H9 (cell line): ENCODE measurements around the gene STXBP6. TPM values are rescaled to one million over a fixed set of nuclear protein-coding genes. Genes with fewer than 3 reads are reported as not detected.

Experiments
- DNase-seq: peaks from one replicate; pipeline ENCODE4 v3.0.0-alpha.2; 2017
- H2AFZ ChIP-seq: one replicate; pipeline ENCODE4 v1.6.1; 2013; ENCODE audit warnings: mild to moderate bottlenecking, low read length, control low read depth, moderate library complexity
- H2AK5ac ChIP-seq: 2 replicates; pipeline ENCODE4 v1.6.1; 2013; ENCODE audit warnings: low read length, control low read depth, mixed read lengths; ENCODE audit not compliant: insufficient read length
- H2BK120ac ChIP-seq: one replicate; pipeline ENCODE4 v1.6.1; 2013; ENCODE audit warnings: low read depth, mild to moderate bottlenecking, low read length, control low read depth, inconsistent platforms; ENCODE audit not compliant: poor library complexity, severe bottlenecking
- H2BK12ac ChIP-seq: 2 replicates; pipeline ENCODE4 v1.6.1; 2013; ENCODE audit warnings: low read length, control low read depth, mixed read lengths, low read depth; ENCODE audit not compliant: insufficient read length
- H2BK15ac ChIP-seq: 2 replicates; pipeline ENCODE4 v1.6.1; 2013; ENCODE audit warnings: low read depth, low read length, control low read depth
- H2BK20ac ChIP-seq: one replicate; pipeline ENCODE4 v1.6.1; 2013; ENCODE audit warnings: low read depth, mild to moderate bottlenecking, low read length, control low read depth, inconsistent platforms; ENCODE audit not compliant: poor library complexity, severe bottlenecking
- H2BK5ac ChIP-seq: 2 replicates; pipeline ENCODE4 v1.6.1; 2013; ENCODE audit warnings: low read length, control low read depth, mixed read lengths; ENCODE audit not compliant: insufficient read length
- H3K14ac ChIP-seq: 2 replicates; pipeline ENCODE4 v1.6.1; 2013; ENCODE audit warnings: low read length, control low read depth; ENCODE audit not compliant: insufficient read depth
- H3K18ac ChIP-seq: 2 replicates; pipeline ENCODE4 v1.6.1; 2013; ENCODE audit warnings: low read depth, mild to moderate bottlenecking, mixed read lengths, low read length, control low read depth; ENCODE audit not compliant: insufficient read length
- H3K23ac ChIP-seq: 2 replicates; pipeline ENCODE4 v1.6.1; 2013; ENCODE audit warnings: low read length, control low read depth, mixed read lengths, low read depth; ENCODE audit not compliant: insufficient read length
- H3K23me2 ChIP-seq: 2 replicates; pipeline ENCODE4 v1.6.1; 2013; ENCODE audit warnings: low read depth, mild to moderate bottlenecking, mixed read lengths, low read length, control low read depth; ENCODE audit not compliant: insufficient read length, poor library complexity, severe bottlenecking
- H3K27ac ChIP-seq: 2 replicates; pipeline ENCODE4 v1.5.1; 2013; ENCODE audit warnings: low read length, control low read depth, mixed read lengths, low read depth; ENCODE audit not compliant: insufficient read length
- H3K27me3 ChIP-seq: 2 replicates; pipeline ENCODE4 v1.6.1; 2013; ENCODE audit warnings: low read length, control low read depth, inconsistent platforms; ENCODE audit not compliant: insufficient read depth
- H3K4ac ChIP-seq: 2 replicates; pipeline ENCODE4 v1.6.1; 2013; ENCODE audit warnings: low read depth, mild to moderate bottlenecking, control low read depth, inconsistent platforms, low read length, moderate library complexity
- H3K4me1 ChIP-seq: 2 replicates; pipeline ENCODE4 v1.6.1; 2013; ENCODE audit warnings: low read length, control low read depth, inconsistent platforms; ENCODE audit not compliant: insufficient read depth
- H3K4me2 ChIP-seq: 2 replicates; pipeline ENCODE4 v1.6.1; 2013; ENCODE audit warnings: low read length, control low read depth, mixed read lengths; ENCODE audit not compliant: insufficient read length, insufficient read depth
- H3K56ac ChIP-seq: 2 replicates; pipeline ENCODE4 v1.6.1; 2013; ENCODE audit warnings: low read depth, mild to moderate bottlenecking, mixed read lengths, low read length, control low read depth; ENCODE audit not compliant: insufficient read length
- H3K79me1 ChIP-seq: 2 replicates; pipeline ENCODE4 v1.6.1; 2013; ENCODE audit warnings: low read depth, mild to moderate bottlenecking, moderate library complexity, low read length, control low read depth, inconsistent platforms; ENCODE audit not compliant: insufficient read depth, poor library complexity, severe bottlenecking
- H3K79me2 ChIP-seq: 2 replicates; pipeline ENCODE4 v1.6.1; 2013; ENCODE audit warnings: low read length, control low read depth, inconsistent platforms; ENCODE audit not compliant: insufficient read depth
- H3K9ac ChIP-seq: 2 replicates; pipeline ENCODE4 v1.6.1; 2013; ENCODE audit warnings: low read length, control low read depth, mixed read lengths; ENCODE audit not compliant: insufficient read length; ENCODE audit errors: extremely low read depth
- H3K9me3 ChIP-seq: one replicate; pipeline ENCODE4 v1.6.1; 2013; ENCODE audit warnings: low read depth, low read length, inconsistent platforms; ENCODE audit not compliant: control insufficient read depth
- H3T11ph ChIP-seq: one replicate; pipeline ENCODE4 v1.6.1; 2013; ENCODE audit warnings: mild to moderate bottlenecking, low read length, control low read depth, inconsistent platforms
- H4K20me1 ChIP-seq: one replicate; pipeline ENCODE4 v1.6.1; 2013; ENCODE audit not compliant: control insufficient read depth, insufficient read length, insufficient read depth
- H4K5ac ChIP-seq: 2 replicates; pipeline ENCODE4 v1.6.1; 2013; ENCODE audit warnings: low read depth, mild to moderate bottlenecking, mixed read lengths, low read length, control low read depth; ENCODE audit not compliant: insufficient read length
- H4K8ac ChIP-seq: replicated peaks from 2 replicates; pipeline ENCODE4 v1.6.1; 2013; ENCODE audit warnings: low read length, control low read depth, mixed read lengths, low read depth; ENCODE audit not compliant: insufficient read length
- H4K91ac ChIP-seq: 2 replicates; pipeline ENCODE4 v1.6.1; 2013; ENCODE audit warnings: low read depth, mild to moderate bottlenecking, moderate library complexity, mixed read lengths, low read length, control low read depth; ENCODE audit not compliant: insufficient read length
- H3K27ac Mint-ChIP-seq, 3 experiments: 2 replicates in 2 of 3; 3 replicates in 1 of 3; pipeline ENCODE4 v1.8.0; 2020 to 2021; ENCODE audit warnings: mixed read lengths in 3 of 3, mild to moderate bottlenecking in 1 of 3, moderate library complexity in 1 of 3
- H3K27me3 Mint-ChIP-seq: 2 replicates; pipeline ENCODE4 v1.8.0; 2021; ENCODE audit warnings: low read depth, mild to moderate bottlenecking, moderate library complexity, mixed read lengths
- H3K36me3 Mint-ChIP-seq, 3 experiments: 2 replicates in 2 of 3; 3 replicates in 1 of 3; pipeline ENCODE4 v1.8.0; 2020 to 2021; ENCODE audit warnings: low read depth in 3 of 3, mixed read lengths in 3 of 3; ENCODE audit not compliant: insufficient read depth in 1 of 3
- H3K4me1 Mint-ChIP-seq, 2 experiments: 2 replicates each; pipeline ENCODE4 v1.8.0; 2020; ENCODE audit warnings: mixed read lengths in 2 of 2
- H3K4me3 Mint-ChIP-seq, 2 experiments: 2 replicates in 1 of 2; 3 replicates in 1 of 2; pipeline ENCODE4 v1.8.0; 2020 to 2021; ENCODE audit warnings: mild to moderate bottlenecking in 2 of 2, mixed read lengths in 2 of 2, moderate library complexity in 1 of 2
- H3K9me3 Mint-ChIP-seq, 2 experiments: 2 replicates in 1 of 2; 3 replicates in 1 of 2; pipeline ENCODE4 v1.8.0; 2020; ENCODE audit warnings: mild to moderate bottlenecking in 2 of 2, mixed read lengths in 2 of 2, moderate library complexity in 1 of 2
- WGBS: extraction: QIAGEN DNeasy Blood & Tissue Kit; methylation state at CpG from one replicate; pipeline ENCODE4 v1.1.7; 2013; ENCODE audit warnings: missing lambda C conversion rate, low lambda C conversion rate, mixed read lengths; ENCODE audit not compliant: insufficient read length; ENCODE audit errors: extremely low coverage; 5-methylcytosine and 5-hydroxymethylcytosine counted together
- total RNA-seq: library from RNA; stranded (reverse); gene quantifications from 2 replicates; pipeline ENCODE4 v1.2.1, GENCODE V29; 2021
- TF ChIP-seq, protein P1 (sequence below): fragments of 200-600 bp; sonication (generic); conservative IDR thresholded peaks from 3 replicates; pipeline ENCODE4 v1.8.0; 2021; ENCODE audit warnings: antibody characterized with exemption, mild to moderate bottlenecking

STXBP6 gene
- total RNA-seq, 1 experiment from 2014 or later = 3.6 TPM

DNA sequence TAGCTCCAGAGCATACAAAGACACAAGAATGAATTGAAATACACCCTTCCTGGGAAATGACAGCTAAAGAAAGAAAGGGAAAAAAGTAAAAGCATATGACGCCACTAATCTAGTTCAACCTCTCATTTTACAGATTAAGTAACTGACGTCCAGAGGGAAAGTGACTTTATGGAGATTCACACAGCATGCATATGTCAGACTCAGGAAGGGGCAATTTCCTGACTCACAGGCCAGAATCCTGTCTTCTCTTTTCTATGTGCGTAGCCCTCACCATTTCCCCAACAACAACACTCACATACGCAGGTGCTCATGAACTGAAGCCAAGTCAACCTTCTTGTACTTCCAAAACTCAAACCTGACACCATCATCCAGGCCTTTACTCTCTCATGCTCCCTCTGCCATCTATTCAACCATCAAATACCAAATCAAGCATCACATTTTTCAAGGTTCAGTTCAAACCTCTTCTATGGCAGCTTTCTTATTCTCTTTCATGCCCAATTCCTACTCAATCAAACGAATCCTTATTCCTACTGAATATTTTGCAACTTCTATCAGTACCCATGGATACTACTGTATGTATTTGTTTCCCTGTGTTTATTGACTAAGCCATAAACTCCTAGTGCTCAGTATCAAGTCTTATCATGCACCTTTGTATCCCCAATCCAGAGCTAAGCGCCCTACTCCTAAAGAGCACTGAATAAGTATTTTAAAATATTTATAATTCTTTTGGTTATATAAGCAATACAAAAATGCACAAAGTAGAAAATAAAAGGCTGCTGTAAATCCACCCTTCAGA lies 52.8 kb downstream of the STXBP6 start:
- Mint-ChIP-seq H3K27ac (no peak overlapping the region), H3K36me3 (no peaks in the 10 kb centered on the region), H3K4me3 (no peak overlapping the region), H3K9me3 (peaks cover 0 to 2% of the 10 kb centered on the region in 2 experiments; a peak in 2 of 5 replicates), H3K4me1 (no peaks in the 10 kb centered on the region; a peak in 1 of 4 replicates), H3K27me3 (no peaks in the 10 kb centered on the region)
- WGBS = no CpG with 5 or more reads among the region's 6 CpGs
- Histone ChIP-seq H3K27ac (no peak overlapping the region), H2AK5ac (no peak overlapping the region), H4K8ac (no peak overlapping the region), H4K91ac (no peak overlapping the region), H2AFZ (no peak overlapping the region), H2BK15ac (no peak overlapping the region), H3K9me3 (no peaks in the 10 kb centered on the region), H3K79me1 (no peaks in the 10 kb centered on the region), H3K56ac (no peak overlapping the region), H3K18ac (no peak overlapping the region), H3K14ac (no peak overlapping the region), H2BK120ac (no peak overlapping the region), H2BK12ac (no peak overlapping the region), H3T11ph (no peak overlapping the region), H4K20me1 (no peaks in the 10 kb centered on the region), H3K4ac (no peak overlapping the region), H2BK20ac (no peak overlapping the region), H3K23ac (no peak overlapping the region), H3K23me2 (no peaks in the 10 kb centered on the region), H3K4me2 (no peak overlapping the region), H3K79me2 (no peaks in the 10 kb centered on the region), H3K9ac (no peak overlapping the region), H3K4me1 (peaks cover 3% of the 10 kb centered on the region; the same call in 1 of the 2 replicates), H3K27me3 (no peaks in the 10 kb centered on the region), H2BK5ac (no peak overlapping the region), H4K5ac (no peak overlapping the region)
- TF ChIP-seq, protein P1, sequence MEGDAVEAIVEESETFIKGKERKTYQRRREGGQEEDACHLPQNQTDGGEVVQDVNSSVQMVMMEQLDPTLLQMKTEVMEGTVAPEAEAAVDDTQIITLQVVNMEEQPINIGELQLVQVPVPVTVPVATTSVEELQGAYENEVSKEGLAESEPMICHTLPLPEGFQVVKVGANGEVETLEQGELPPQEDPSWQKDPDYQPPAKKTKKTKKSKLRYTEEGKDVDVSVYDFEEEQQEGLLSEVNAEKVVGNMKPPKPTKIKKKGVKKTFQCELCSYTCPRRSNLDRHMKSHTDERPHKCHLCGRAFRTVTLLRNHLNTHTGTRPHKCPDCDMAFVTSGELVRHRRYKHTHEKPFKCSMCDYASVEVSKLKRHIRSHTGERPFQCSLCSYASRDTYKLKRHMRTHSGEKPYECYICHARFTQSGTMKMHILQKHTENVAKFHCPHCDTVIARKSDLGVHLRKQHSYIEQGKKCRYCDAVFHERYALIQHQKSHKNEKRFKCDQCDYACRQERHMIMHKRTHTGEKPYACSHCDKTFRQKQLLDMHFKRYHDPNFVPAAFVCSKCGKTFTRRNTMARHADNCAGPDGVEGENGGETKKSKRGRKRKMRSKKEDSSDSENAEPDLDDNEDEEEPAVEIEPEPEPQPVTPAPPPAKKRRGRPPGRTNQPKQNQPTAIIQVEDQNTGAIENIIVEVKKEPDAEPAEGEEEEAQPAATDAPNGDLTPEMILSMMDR = no peak
- no peak for DNase-seq
